Thyroid gland (tissue), 4 donors: ENCODE results near the gene UBAP2.

Experiments
- POLR2A ChIP-seq, 2 donors: fragments of 450-650 bp; IDR thresholded peaks; one replicate each; pipeline ENCODE4 v1.6.1; 2017; ENCODE audit warnings: antibody characterized with exemption in 2 of 2, mild to moderate bottlenecking in 2 of 2, moderate library complexity in 1 of 2
- TF ChIP-seq, protein P1 (sequence below), 6 experiments: fragments of 200-600 bp in 3 of 6; fragments of 450-650 bp in 3 of 6; sonication (generic) in 3 of 6; IDR thresholded peaks; one replicate each; pipeline ENCODE4 v1.5.1; 2016 to 2019; ENCODE audit warnings: antibody characterized with exemption in 6 of 6, mild to moderate bottlenecking in 2 of 6, inconsistent platforms in 1 of 6, moderate library complexity in 1 of 6

DNA sequence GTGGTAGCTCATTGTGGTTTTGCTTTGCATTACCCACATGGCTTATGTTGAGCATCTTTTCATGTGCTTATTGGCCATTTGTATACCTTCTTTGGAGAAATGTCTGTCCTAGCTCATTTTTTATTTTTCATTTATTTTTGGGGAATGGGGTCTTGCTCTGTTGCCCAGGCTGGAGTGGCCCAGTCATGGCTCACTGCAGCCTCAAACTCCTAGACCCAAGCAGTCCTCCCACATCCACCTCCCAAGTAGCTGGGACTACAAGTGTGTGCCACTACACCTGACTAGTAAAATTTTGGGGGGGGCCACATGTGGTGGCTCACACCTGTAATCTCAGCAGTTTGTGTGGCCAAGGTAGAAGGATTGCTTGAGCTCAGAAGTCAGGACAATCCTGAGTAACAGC, 154.4 kb downstream of the UBAP2 start:
- TF ChIP-seq, protein P1, sequence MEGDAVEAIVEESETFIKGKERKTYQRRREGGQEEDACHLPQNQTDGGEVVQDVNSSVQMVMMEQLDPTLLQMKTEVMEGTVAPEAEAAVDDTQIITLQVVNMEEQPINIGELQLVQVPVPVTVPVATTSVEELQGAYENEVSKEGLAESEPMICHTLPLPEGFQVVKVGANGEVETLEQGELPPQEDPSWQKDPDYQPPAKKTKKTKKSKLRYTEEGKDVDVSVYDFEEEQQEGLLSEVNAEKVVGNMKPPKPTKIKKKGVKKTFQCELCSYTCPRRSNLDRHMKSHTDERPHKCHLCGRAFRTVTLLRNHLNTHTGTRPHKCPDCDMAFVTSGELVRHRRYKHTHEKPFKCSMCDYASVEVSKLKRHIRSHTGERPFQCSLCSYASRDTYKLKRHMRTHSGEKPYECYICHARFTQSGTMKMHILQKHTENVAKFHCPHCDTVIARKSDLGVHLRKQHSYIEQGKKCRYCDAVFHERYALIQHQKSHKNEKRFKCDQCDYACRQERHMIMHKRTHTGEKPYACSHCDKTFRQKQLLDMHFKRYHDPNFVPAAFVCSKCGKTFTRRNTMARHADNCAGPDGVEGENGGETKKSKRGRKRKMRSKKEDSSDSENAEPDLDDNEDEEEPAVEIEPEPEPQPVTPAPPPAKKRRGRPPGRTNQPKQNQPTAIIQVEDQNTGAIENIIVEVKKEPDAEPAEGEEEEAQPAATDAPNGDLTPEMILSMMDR (IDR thresholded peaks at IDR 0.05): no peak
- TF ChIP-seq POLR2A (IDR thresholded peaks at IDR 0.05): no peak
